Ascending aorta (tissue), 2 donors: ENCODE data around the gene UIMC1. TPM values are rescaled to one million over a fixed set of nuclear protein-coding genes. Genes with fewer than 3 reads are reported as not detected.

Experiments used
- DNase-seq, 2 donors: peaks; one replicate each; pipeline ENCODE4 v3.0.0-alpha.2; 2019; ENCODE audit warnings: low spot score in 2 of 2
- H3K27ac ChIP-seq, 2 donors: fragments of 200-600 bp; sonication (generic); one replicate each; pipeline ENCODE4 v1.5.1; 2016 to 2017; ENCODE audit warnings: mild to moderate bottlenecking in 1 of 2
- H3K27me3 ChIP-seq: fragments of 200-600 bp; sonication (generic); one replicate; pipeline ENCODE4 v1.5.1; 2017
- H3K36me3 ChIP-seq, 2 donors: fragments of 200-600 bp; sonication (generic); one replicate each; pipeline ENCODE4 v1.5.1; 2016
- H3K4me1 ChIP-seq, 2 donors: fragments of 200-600 bp; sonication (generic); one replicate each; pipeline ENCODE4 v1.5.1; 2016 to 2017; ENCODE audit warnings: mild to moderate bottlenecking in 1 of 2
- H3K4me3 ChIP-seq, 2 donors: fragments of 200-600 bp; sonication (generic); one replicate each; pipeline ENCODE4 v1.5.1; 2016 to 2017; ENCODE audit warnings: mild to moderate bottlenecking in 1 of 2
- H3K9me3 ChIP-seq, 2 donors: fragments of 200-600 bp; sonication (generic); one replicate each; pipeline ENCODE4 v1.5.1; 2016
- intact Hi-C: fragments of 100-400 bp; cut with DNase I; formaldehyde crosslinking; loops from one replicate; pipeline ENCODE4 v1.15.1; 2023
- total RNA-seq: library from RNA; depleted of rRNA; stranded (reverse); fragments of >200 nt; gene quantifications from one replicate; pipeline ENCODE4 v1.1.0, GENCODE V29; 2016
- TF ChIP-seq, protein P1 (sequence below), 3 experiments: fragments of 200-600 bp in 2 of 3; fragments of 450-650 bp in 1 of 3; sonication (generic) in 2 of 3; IDR thresholded peaks; one replicate each; pipeline ENCODE4 v1.5.1; 2016 to 2019; ENCODE audit warnings: antibody characterized with exemption in 3 of 3, mild to moderate bottlenecking in 1 of 3, moderate library complexity in 1 of 3

The UIMC1 gene
- total RNA-seq, 1 donor from 2014 or later = 32.5 TPM

- no peak for DNase-seq
- Histone ChIP-seq H3K36me3 (no peaks in the 10 kb centered on the region), H3K4me3 (no peak overlapping the region), H3K4me1 (no peaks in the 10 kb centered on the region), H3K9me3 (no peaks in the 10 kb centered on the region), H3K27me3 (no peaks in the 10 kb centered on the region), H3K27ac (no peak overlapping the region)
- TF ChIP-seq, protein P1, sequence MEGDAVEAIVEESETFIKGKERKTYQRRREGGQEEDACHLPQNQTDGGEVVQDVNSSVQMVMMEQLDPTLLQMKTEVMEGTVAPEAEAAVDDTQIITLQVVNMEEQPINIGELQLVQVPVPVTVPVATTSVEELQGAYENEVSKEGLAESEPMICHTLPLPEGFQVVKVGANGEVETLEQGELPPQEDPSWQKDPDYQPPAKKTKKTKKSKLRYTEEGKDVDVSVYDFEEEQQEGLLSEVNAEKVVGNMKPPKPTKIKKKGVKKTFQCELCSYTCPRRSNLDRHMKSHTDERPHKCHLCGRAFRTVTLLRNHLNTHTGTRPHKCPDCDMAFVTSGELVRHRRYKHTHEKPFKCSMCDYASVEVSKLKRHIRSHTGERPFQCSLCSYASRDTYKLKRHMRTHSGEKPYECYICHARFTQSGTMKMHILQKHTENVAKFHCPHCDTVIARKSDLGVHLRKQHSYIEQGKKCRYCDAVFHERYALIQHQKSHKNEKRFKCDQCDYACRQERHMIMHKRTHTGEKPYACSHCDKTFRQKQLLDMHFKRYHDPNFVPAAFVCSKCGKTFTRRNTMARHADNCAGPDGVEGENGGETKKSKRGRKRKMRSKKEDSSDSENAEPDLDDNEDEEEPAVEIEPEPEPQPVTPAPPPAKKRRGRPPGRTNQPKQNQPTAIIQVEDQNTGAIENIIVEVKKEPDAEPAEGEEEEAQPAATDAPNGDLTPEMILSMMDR (IDR thresholded peaks at IDR 0.05) = no peak
- intact Hi-C loops = no loop called here
These were observed 138.5 kb downstream of the UIMC1 start for GRCh38 chr5:176868126-176868525.

DNA sequence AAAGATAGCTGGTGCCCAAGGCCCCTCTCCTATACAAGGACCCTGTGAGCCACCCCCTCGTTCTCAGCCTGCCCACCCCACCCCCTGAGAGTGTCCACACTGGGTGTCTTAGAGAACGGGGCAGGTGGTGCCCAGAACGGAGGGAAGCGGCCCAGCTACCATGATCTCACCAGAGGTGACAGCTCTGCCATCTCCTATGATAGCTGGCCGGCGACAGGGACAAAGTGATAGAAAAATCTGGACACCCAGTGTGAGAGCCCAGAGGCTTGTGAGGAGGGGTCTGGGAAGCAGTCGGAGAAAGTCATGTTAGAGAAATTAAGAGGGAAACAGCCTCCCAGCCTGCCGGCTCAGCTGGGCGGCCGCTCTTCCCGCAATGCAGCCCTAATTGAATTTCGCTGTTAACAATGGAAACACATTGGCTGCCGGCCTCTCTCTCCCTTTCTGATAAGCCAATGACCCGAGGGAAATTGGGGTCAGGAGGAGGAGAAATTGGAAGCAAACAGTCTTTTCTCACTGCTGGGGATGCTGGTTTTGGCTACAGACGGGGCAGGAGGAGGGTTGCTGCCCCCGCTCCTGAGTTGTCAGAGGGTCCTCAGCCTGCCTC, 139.8 kb downstream of the UIMC1 start:
- no peak for DNase-seq
- H3K27me3 ChIP-seq = no peaks in the 10 kb centered on the region
- H3K9me3 ChIP-seq = no peaks in the 10 kb centered on the region
- intact Hi-C loops = no loop called here
- TF ChIP-seq, protein P1 (IDR thresholded peaks at IDR 0.05) = no peak
- no peak overlapping the region for H3K4me3 ChIP-seq
- H3K36me3 ChIP-seq = no peaks in the 10 kb centered on the region
- H3K4me1 ChIP-seq = no peaks in the 10 kb centered on the region
- no peak overlapping the region for H3K27ac ChIP-seq

GRCh38 chr5:176865964-176866363, 140.6 kb downstream of the UIMC1 start:
- H3K27me3 ChIP-seq = no peaks in the 10 kb centered on the region
- DNase-seq = no peak
- intact Hi-C loops = no loop called here
- H3K4me3 ChIP-seq = no peak overlapping the region
- no peaks in the 10 kb centered on the region for H3K4me1 ChIP-seq
- H3K9me3 ChIP-seq = no peaks in the 10 kb centered on the region
- H3K36me3 ChIP-seq = no peaks in the 10 kb centered on the region
- TF ChIP-seq, protein P1 (IDR thresholded peaks at IDR 0.05) = no peak
- no peak overlapping the region for H3K27ac ChIP-seq

DNA sequence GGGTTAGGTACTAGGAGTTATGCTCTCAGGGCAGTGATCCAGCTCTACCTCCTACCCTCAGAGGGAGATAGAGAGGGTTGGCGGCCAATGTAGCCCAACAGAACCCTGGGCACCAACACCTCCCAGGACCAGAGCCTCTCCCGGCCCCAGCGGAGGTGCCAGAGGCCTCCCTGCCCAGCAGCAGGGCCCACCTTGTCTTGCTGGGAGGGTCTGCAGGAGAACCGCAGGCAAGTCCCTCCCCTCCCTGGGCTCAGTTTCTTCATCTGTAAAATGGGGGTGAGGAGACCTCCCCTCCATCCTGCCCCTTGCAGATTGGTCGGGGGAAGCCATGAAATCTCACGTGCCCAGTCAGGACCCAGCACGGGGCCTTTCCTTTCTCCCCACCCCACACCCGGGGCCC, 141.8 kb downstream of the UIMC1 start:
- H3K9me3 ChIP-seq = no peaks in the 10 kb centered on the region
- no peaks in the 10 kb centered on the region for H3K36me3 ChIP-seq
- no peak overlapping the region for H3K27ac ChIP-seq
- DNase-seq = no peak
- H3K4me1 ChIP-seq = no peaks in the 10 kb centered on the region
- TF ChIP-seq, protein P1 (IDR thresholded peaks at IDR 0.05) = no peak
- no peak overlapping the region for H3K4me3 ChIP-seq
- no peaks in the 10 kb centered on the region for H3K27me3 ChIP-seq
- intact Hi-C loops = no loop called here

DNA sequence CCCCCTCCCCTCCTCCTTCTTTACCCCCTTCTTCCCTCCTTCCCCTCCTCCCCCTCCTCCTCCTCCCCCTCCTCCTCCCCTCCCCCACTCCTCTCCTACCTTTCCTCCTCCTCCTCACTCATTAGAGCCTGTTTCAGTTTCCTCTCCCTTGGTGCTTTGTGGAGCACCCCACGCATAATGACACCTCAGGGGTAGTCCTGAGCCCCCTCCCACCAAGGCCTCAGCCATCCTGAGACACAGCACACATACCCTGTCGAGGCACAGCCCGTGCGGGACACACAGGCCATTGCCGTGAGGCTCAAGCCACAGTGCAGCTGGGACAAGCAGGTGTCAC, 142.8 kb downstream of the UIMC1 start:
- H3K4me1 ChIP-seq = no peaks in the 10 kb centered on the region
- H3K27ac ChIP-seq = no peak overlapping the region
- DNase-seq = no peak
- no peaks in the 10 kb centered on the region for H3K27me3 ChIP-seq
- H3K9me3 ChIP-seq = no peaks in the 10 kb centered on the region
- no peaks in the 10 kb centered on the region for H3K36me3 ChIP-seq
- TF ChIP-seq, protein P1 (IDR thresholded peaks at IDR 0.05) = no peak
- intact Hi-C loops = no loop called here
- no peak overlapping the region for H3K4me3 ChIP-seq
